ENCODE measurements around the gene FCN2.

The FCN2 gene

DNA sequence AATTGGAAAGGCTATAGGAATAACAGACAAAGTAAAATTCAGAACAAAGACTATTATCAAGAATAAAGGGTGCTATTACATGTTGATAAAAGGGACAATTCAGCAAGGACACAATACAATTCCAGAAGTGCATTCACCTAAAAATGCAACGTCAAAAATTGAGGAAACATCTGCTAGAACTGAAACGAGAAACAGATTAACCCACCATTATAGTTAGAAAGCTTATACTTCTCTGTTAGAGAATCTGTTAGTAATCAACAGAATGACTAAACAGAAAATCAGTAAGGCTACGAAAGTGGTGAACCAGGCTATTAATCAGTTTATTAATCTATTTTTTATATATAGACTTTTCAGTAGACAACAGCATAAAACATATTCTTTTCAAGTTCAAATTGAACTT, 22.3 kb downstream of the FCN2 start:
- H3K27ac ChIP-seq: no peak overlapping the region

DNA sequence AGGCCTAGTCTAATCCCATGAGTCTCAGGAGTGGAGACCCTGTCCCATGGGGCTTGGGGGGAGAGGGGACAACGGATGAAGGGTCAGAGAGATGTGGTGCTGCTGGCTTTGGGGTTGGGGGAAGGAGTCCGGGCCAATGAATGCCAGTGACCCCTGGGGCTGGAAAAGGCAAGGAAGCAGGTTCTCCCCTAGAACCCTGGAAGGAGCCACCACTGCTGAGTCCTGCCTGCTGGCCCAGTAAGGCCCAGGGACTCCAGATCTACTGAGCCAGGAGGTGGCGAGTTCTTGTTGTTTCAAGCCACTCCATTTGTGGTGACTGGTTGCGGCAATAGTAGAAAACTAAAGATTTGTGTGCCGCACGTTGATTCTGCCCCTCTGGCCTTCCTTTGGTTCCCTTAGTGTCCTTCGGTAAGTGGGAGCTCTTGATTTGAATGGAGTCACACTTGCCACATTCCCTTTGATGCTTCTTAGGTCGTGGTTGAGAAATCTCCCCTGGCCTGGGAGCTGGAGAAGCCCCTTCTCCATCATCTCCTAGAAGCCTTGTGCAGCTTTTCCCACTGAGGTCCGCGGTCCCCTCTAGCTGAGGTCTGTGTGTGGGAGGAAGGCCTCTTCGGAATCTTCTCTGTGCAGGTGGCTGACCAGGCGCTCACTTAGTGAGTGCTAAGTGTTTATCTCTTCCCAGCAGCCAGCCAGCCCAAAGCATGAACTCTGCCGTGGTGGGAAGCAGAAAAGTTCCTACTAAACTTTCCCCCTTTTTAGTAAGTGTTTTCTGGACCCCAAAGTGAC, 28.1 kb downstream of the FCN2 start:
- no peak overlapping the region for H3K27ac ChIP-seq
- TF ChIP-seq ZFX (IDR thresholded peaks at IDR 0.05; ENCODE audit: borderline replicate concordance): no peak
- TF ChIP-seq, protein P1, sequence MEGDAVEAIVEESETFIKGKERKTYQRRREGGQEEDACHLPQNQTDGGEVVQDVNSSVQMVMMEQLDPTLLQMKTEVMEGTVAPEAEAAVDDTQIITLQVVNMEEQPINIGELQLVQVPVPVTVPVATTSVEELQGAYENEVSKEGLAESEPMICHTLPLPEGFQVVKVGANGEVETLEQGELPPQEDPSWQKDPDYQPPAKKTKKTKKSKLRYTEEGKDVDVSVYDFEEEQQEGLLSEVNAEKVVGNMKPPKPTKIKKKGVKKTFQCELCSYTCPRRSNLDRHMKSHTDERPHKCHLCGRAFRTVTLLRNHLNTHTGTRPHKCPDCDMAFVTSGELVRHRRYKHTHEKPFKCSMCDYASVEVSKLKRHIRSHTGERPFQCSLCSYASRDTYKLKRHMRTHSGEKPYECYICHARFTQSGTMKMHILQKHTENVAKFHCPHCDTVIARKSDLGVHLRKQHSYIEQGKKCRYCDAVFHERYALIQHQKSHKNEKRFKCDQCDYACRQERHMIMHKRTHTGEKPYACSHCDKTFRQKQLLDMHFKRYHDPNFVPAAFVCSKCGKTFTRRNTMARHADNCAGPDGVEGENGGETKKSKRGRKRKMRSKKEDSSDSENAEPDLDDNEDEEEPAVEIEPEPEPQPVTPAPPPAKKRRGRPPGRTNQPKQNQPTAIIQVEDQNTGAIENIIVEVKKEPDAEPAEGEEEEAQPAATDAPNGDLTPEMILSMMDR (IDR thresholded peaks at IDR 0.05): no peak

More for the DNA sequence above, 22.3 kb downstream of the FCN2 start:
- TF ChIP-seq, protein P1 (IDR thresholded peaks at IDR 0.05): no peak
- no peak for TF ChIP-seq ZFX (IDR thresholded peaks at IDR 0.05; ENCODE audit: borderline replicate concordance)

GRCh38 chr9:134909511-134910481, 29.2 kb downstream of the FCN2 start:
- TF ChIP-seq, protein P1 (IDR thresholded peaks at IDR 0.05): no peak
- no peak for TF ChIP-seq ZFX (IDR thresholded peaks at IDR 0.05; ENCODE audit: borderline replicate concordance)
- no peak overlapping the region for H3K27ac ChIP-seq

GRCh38 chr9:134912126-134912840, 31.7 kb downstream of the FCN2 start:
- no peak overlapping the region for H3K27ac ChIP-seq
- TF ChIP-seq ZFX (IDR thresholded peaks at IDR 0.05; ENCODE audit: borderline replicate concordance): no peak
- TF ChIP-seq, protein P1 (IDR thresholded peaks at IDR 0.05): no peak

DNA sequence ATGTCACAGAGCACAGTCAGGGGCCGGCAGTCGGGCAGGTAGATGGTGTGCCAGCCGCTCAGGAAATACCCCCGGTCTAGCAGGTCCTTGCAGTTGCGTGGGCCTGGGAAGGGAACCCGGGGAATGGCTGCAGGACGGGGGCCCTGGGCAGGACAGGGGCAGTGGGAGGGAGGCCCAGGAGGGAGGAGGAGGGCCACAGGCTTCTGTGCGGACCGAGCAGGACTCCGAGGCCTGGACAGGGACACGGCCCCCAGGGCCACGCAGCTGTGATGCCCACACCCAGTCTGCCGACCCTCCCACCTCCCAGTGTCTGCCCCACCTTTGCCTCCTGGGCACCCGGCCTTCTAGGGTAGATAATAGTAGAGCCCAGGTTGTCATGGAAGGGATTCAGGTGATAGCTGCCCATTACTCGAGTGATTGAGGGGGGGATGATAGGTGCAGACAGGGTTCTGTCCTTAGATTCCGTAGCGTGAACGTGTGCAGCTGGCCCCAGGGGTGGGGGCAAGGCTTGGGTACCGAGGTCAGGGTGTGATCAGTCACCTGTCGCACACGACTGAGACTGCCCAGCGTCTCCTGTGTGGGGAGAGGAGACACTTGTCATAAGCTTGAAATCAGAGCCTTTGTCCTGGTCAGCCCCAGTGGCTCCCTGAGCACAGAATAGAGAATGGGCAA, 32.6 kb downstream of the FCN2 start:
- TF ChIP-seq, protein P1 (IDR thresholded peaks at IDR 0.05): no peak
- no peak for TF ChIP-seq ZFX (IDR thresholded peaks at IDR 0.05; ENCODE audit: borderline replicate concordance)
- no peak overlapping the region for H3K27ac ChIP-seq

DNA sequence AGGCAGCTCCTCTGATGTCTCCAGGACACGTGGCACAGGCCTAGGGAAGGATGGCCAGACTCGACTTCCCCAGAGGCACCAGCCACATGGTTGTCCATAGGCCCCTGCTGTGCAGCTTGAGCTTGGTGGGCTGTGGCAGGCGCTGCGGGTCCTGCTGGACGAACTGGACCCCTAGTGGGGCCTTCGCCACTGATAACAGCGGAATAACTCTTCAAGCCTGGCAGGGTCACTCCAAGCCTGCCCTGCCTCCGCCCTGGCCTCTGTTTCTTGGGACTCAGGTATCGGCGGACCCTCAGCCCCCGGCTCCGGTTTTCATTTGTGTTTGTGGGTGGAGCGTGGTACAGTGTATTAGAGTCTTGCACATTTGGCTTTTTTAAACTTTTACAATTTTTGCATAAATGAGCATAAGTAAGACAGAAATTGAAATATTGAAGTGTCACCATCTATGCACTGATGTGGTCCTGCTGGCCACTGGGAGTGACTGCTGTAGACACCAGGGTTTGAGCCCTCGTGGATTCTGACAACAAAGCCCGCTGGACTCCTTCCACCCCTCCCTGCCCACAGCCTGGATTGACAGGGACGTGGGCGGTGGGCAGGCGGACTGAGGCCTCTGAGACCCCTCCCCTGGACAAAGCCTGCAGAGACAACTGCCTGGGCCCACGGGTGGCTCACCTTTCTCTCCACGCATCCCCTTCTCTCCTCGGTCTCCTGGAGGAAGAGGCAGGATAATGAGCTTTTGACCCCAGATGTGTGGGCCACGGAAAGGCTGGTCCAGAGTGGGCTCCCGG, 33.3 kb downstream of the FCN2 start:
- no peak for TF ChIP-seq ZFX (IDR thresholded peaks at IDR 0.05; ENCODE audit: borderline replicate concordance)
- TF ChIP-seq, protein P1 (IDR thresholded peaks at IDR 0.05): no peak

More for the DNA sequence above, 33.3 kb downstream of the FCN2 start:
- H3K27ac ChIP-seq: no peak overlapping the region
